Duodenal mucosa (tissue), 2 donors: Measurements from ENCODE around the gene PKD1L1.

Source experiments
- H3K27ac ChIP-seq: one replicate; pipeline ENCODE4 v1.7.0; 2013; ENCODE audit warnings: low read depth, low read length
- H3K27me3 ChIP-seq, 2 donors: one replicate each; pipeline ENCODE4 v1.7.0; 2013; ENCODE audit warnings: low read length in 2 of 2, control low read depth in 1 of 2; ENCODE audit not compliant: insufficient read depth in 2 of 2, control insufficient read depth in 1 of 2
- H3K36me3 ChIP-seq, 2 donors: one replicate each; pipeline ENCODE4 v1.7.0; 2013; ENCODE audit warnings: low read length in 2 of 2, control low read depth in 1 of 2; ENCODE audit not compliant: insufficient read depth in 2 of 2, control insufficient read depth in 1 of 2
- H3K4me1 ChIP-seq, 2 donors: one replicate each; pipeline ENCODE4 v1.7.0; 2013; ENCODE audit warnings: low read length in 2 of 2, control low read depth in 1 of 2; ENCODE audit not compliant: insufficient read depth in 2 of 2, control insufficient read depth in 1 of 2
- H3K4me3 ChIP-seq, 2 donors: one replicate each; pipeline ENCODE4 v1.7.0; 2013; ENCODE audit warnings: low read length in 2 of 2, low read depth in 1 of 2
- H3K9ac ChIP-seq, 2 donors: one replicate each; pipeline ENCODE4 v1.7.0; 2013; ENCODE audit warnings: low read length in 2 of 2, low read depth in 1 of 2
- H3K9me3 ChIP-seq, 2 donors: one replicate each; pipeline ENCODE4 v1.7.0; 2013; ENCODE audit warnings: low read length in 2 of 2, control low read depth in 1 of 2; ENCODE audit not compliant: control insufficient read depth in 1 of 2

Gene PKD1L1

GRCh38 chr7:47827871-47828270 is 120.4 kb downstream of the PKD1L1 start:
- Histone ChIP-seq H3K9ac (no peak overlapping the region), H3K27ac (no peak overlapping the region), H3K4me1 (no peaks in the 10 kb centered on the region), H3K27me3 (no peaks in the 10 kb centered on the region), H3K36me3 (no peaks in the 10 kb centered on the region), H3K4me3 (no peak overlapping the region), H3K9me3 (no peaks in the 10 kb centered on the region)

- Histone ChIP-seq H3K27ac (no peak overlapping the region), H3K36me3 (no peaks in the 10 kb centered on the region), H3K4me3 (no peak overlapping the region), H3K27me3 (no peaks in the 10 kb centered on the region), H3K9ac (no peak overlapping the region), H3K9me3 (no peaks in the 10 kb centered on the region), H3K4me1 (no peaks in the 10 kb centered on the region)
These were observed 120.9 kb downstream of the PKD1L1 start for GRCh38 chr7:47827351-47827756.

GRCh38 chr7:47826754-47827153 is 121.5 kb downstream of the PKD1L1 start:
- Histone ChIP-seq H3K36me3 (no peaks in the 10 kb centered on the region), H3K27ac (no peak overlapping the region)

GRCh38 chr7:47819607-47819920 is 128.7 kb downstream of the PKD1L1 start:
- Histone ChIP-seq H3K27me3 (no peaks in the 10 kb centered on the region), H3K9ac (no peak overlapping the region), H3K36me3 (no peaks in the 10 kb centered on the region), H3K4me1 (no peaks in the 10 kb centered on the region), H3K9me3 (no peaks in the 10 kb centered on the region), H3K27ac (no peak overlapping the region), H3K4me3 (no peak overlapping the region)

More at GRCh38 chr7:47826754-47827153, 121.5 kb downstream of the PKD1L1 start:
- Histone ChIP-seq H3K9me3 (no peaks in the 10 kb centered on the region), H3K27me3 (no peaks in the 10 kb centered on the region), H3K4me3 (no peak overlapping the region), H3K9ac (no peak overlapping the region), H3K4me1 (no peaks in the 10 kb centered on the region)

GRCh38 chr7:47818796-47819606 is 129.3 kb downstream of the PKD1L1 start:
- Histone ChIP-seq H3K4me1 (no peaks in the 10 kb centered on the region), H3K9ac (no peak overlapping the region)

GRCh38 chr7:47817917-47818316 is 130.3 kb downstream of the PKD1L1 start:
- no peak overlapping the region for H3K27ac ChIP-seq
- no peaks in the 10 kb centered on the region for H3K27me3 ChIP-seq
- H3K9ac ChIP-seq, result no peak overlapping the region
- H3K4me1 ChIP-seq, result peaks cover 6 to 9% of the 10 kb centered on the region in 2 donors
- H3K36me3 ChIP-seq, result no peaks in the 10 kb centered on the region
- no peaks in the 10 kb centered on the region for H3K9me3 ChIP-seq
- no peak overlapping the region for H3K4me3 ChIP-seq

More at GRCh38 chr7:47818796-47819606, 129.3 kb downstream of the PKD1L1 start:
- no peaks in the 10 kb centered on the region for H3K27me3 ChIP-seq
- H3K27ac ChIP-seq, result no peak overlapping the region
- H3K36me3 ChIP-seq, result no peaks in the 10 kb centered on the region
- H3K9me3 ChIP-seq, result no peaks in the 10 kb centered on the region
- H3K4me3 ChIP-seq, result no peak overlapping the region

GRCh38 chr7:47816647-47817046 is 131.6 kb downstream of the PKD1L1 start:
- no peak overlapping the region for H3K27ac ChIP-seq
- H3K4me1 ChIP-seq, result peaks cover 6 to 10% of the 10 kb centered on the region in 2 donors
- H3K9ac ChIP-seq, result no peak overlapping the region
- no peaks in the 10 kb centered on the region for H3K36me3 ChIP-seq
- H3K9me3 ChIP-seq, result no peaks in the 10 kb centered on the region
- H3K4me3 ChIP-seq, result no peak overlapping the region
- H3K27me3 ChIP-seq, result no peaks in the 10 kb centered on the region

GRCh38 chr7:47815867-47816266 is 132.4 kb downstream of the PKD1L1 start:
- no peaks in the 10 kb centered on the region for H3K9me3 ChIP-seq
- H3K27ac ChIP-seq, result no peak overlapping the region
- no peak overlapping the region for H3K9ac ChIP-seq
- H3K4me1 ChIP-seq, result peaks cover 6 to 10% of the 10 kb centered on the region in 2 donors
- H3K4me3 ChIP-seq, result no peak overlapping the region
- no peaks in the 10 kb centered on the region for H3K27me3 ChIP-seq
- H3K36me3 ChIP-seq, result no peaks in the 10 kb centered on the region

GRCh38 chr7:47814905-47815613 is 133.2 kb downstream of the PKD1L1 start:
- Histone ChIP-seq H3K4me3 (no peak overlapping the region), H3K4me1 (peaks cover 6 to 10% of the 10 kb centered on the region in 2 donors), H3K9ac (no peak overlapping the region), H3K36me3 (no peaks in the 10 kb centered on the region), H3K9me3 (no peaks in the 10 kb centered on the region), H3K27me3 (no peaks in the 10 kb centered on the region), H3K27ac (no peak overlapping the region)

- Histone ChIP-seq H3K36me3 (no peaks in the 10 kb centered on the region), H3K9me3 (no peaks in the 10 kb centered on the region), H3K4me3 (no peak overlapping the region), H3K27me3 (no peaks in the 10 kb centered on the region), H3K27ac (no peak overlapping the region), H3K4me1 (peaks cover 6 to 10% of the 10 kb centered on the region in 2 donors), H3K9ac (no peak overlapping the region)
These were observed 134.5 kb downstream of the PKD1L1 start for GRCh38 chr7:47813620-47814260.
